Thyroid gland (tissue), 4 donors: ENCODE data around the gene RNASE4. TPM values are rescaled to one million over a fixed set of nuclear protein-coding genes. Genes with fewer than 3 reads are reported as not detected.

Experiments
- DNase-seq, 2 donors: peaks; one replicate each; pipeline ENCODE4 v3.0.0-alpha.2; 2019
- H3K27ac ChIP-seq, 3 donors: fragments of 200-600 bp; sonication (generic); 1 replicate in 2 of 3; 2 replicates in 1 of 3; pipeline ENCODE4 v1.5.1; 2016 to 2019; ENCODE audit warnings: mild to moderate bottlenecking in 1 of 3, moderate library complexity in 1 of 3
- H3K27me3 ChIP-seq: fragments of 200-600 bp; sonication (generic); one replicate; pipeline ENCODE4 v1.5.1; 2019
- H3K36me3 ChIP-seq, 2 donors: fragments of 200-600 bp; sonication (generic); one replicate each; pipeline ENCODE4 v1.5.1; 2016 to 2019
- H3K4me1 ChIP-seq, 2 donors: fragments of 200-600 bp; sonication (generic); one replicate each; pipeline ENCODE4 v1.5.1; 2017 to 2019
- H3K4me3 ChIP-seq, 3 donors: fragments of 200-600 bp; sonication (generic); replicated peaks in 1 of 3; 1 replicate in 2 of 3; 2 replicates in 1 of 3; pipeline ENCODE4 v1.5.1; 2016; ENCODE audit warnings: mild to moderate bottlenecking in 1 of 3
- H3K9me3 ChIP-seq: fragments of 200-600 bp; sonication (generic); one replicate; pipeline ENCODE4 v1.5.1; 2017
- CTCF ChIP-seq, 6 experiments: fragments of 200-600 bp in 3 of 6; fragments of 450-650 bp in 3 of 6; sonication (generic) in 3 of 6; IDR thresholded peaks; one replicate each; pipeline ENCODE4 v1.5.1; 2016 to 2019; ENCODE audit warnings: antibody characterized with exemption in 6 of 6, mild to moderate bottlenecking in 2 of 6, inconsistent platforms in 1 of 6, moderate library complexity in 1 of 6
- POLR2A ChIP-seq, 2 donors: fragments of 450-650 bp; IDR thresholded peaks; one replicate each; pipeline ENCODE4 v1.6.1; 2017; ENCODE audit warnings: antibody characterized with exemption in 2 of 2, mild to moderate bottlenecking in 2 of 2, moderate library complexity in 1 of 2
- WGBS, 2 donors: methylation state at CpG; one replicate each; pipeline ENCODE4 v1.1.5; 2017; 5-methylcytosine and 5-hydroxymethylcytosine counted together
- intact Hi-C: fragments of 100-400 bp; cut with DNase I; formaldehyde crosslinking; loops from one replicate; pipeline ENCODE4 v1.15.1; 2023
- total RNA-seq, 4 donors: library from RNA; depleted of rRNA; stranded (reverse); fragments of >200 nt; gene quantifications; one replicate each; pipeline ENCODE4 v1.2.3, GENCODE V29; 2016

RNASE4 gene
- total RNA-seq, 4 donors from 2014 or later: 15.5 to 58.9 (median 45.8) TPM

- intact Hi-C loops: no loop called here
- Histone ChIP-seq H3K9me3 (no peaks in the 10 kb centered on the region), H3K27me3 (no peaks in the 10 kb centered on the region), H3K36me3 (no peaks in the 10 kb centered on the region), H3K4me1 (peaks cover 0 to 13% of the 10 kb centered on the region in 2 donors), H3K27ac (no peak overlapping the region), H3K4me3 (no peak overlapping the region)
- 44 to 60% methylated on average over 2 of the region's 2 CpGs for WGBS, 2 donors
- DNase-seq: peak; percentile 44 to 49
- TF ChIP-seq CTCF (IDR thresholded peaks at IDR 0.05) (no peak), POLR2A (IDR thresholded peaks at IDR 0.05) (no peak)
Measured at GRCh38 chr14:20707622-20708021, 23.3 kb downstream of the RNASE4 start.

- intact Hi-C loops: no loop called here
- Histone ChIP-seq H3K4me3 (no peak overlapping the region), H3K27ac (no peak overlapping the region), H3K27me3 (no peaks in the 10 kb centered on the region), H3K36me3 (no peaks in the 10 kb centered on the region), H3K4me1 (peaks cover 0 to 20% of the 10 kb centered on the region in 2 donors), H3K9me3 (no peaks in the 10 kb centered on the region)
- TF ChIP-seq CTCF (IDR thresholded peaks at IDR 0.05): no peak
- no peak for TF ChIP-seq POLR2A (IDR thresholded peaks at IDR 0.05)
- 56 to 67% methylated on average over 4 of the region's 4 CpGs for WGBS, 2 donors
- no peak for DNase-seq
Measured at GRCh38 chr14:20711261-20711660, 26.9 kb downstream of the RNASE4 start.

- H3K4me1 ChIP-seq: peaks cover 0 to 20% of the 10 kb centered on the region in 2 donors
- H3K9me3 ChIP-seq: no peaks in the 10 kb centered on the region
- intact Hi-C loops: no loop called here
- no peak for DNase-seq
- no peaks in the 10 kb centered on the region for H3K36me3 ChIP-seq
- H3K27ac ChIP-seq: no peak overlapping the region
- 74 to 84% methylated on average over 4 of the region's 4 CpGs for WGBS, 2 donors
- TF ChIP-seq POLR2A (IDR thresholded peaks at IDR 0.05) (no peak), CTCF (IDR thresholded peaks at IDR 0.05) (no peak)
- no peak overlapping the region for H3K4me3 ChIP-seq
- no peaks in the 10 kb centered on the region for H3K27me3 ChIP-seq
Measured at GRCh38 chr14:20711685-20712084, 27.3 kb downstream of the RNASE4 start.

- DNase-seq: no peak
Measured at GRCh38 chr14:20712904-20713303, 28.5 kb downstream of the RNASE4 start.

More at GRCh38 chr14:20712904-20713303, 28.5 kb downstream of the RNASE4 start:
- Histone ChIP-seq H3K36me3 (no peaks in the 10 kb centered on the region), H3K27me3 (no peaks in the 10 kb centered on the region), H3K4me1 (peaks cover 0 to 10% of the 10 kb centered on the region in 2 donors), H3K27ac (no peak overlapping the region), H3K4me3 (no peak overlapping the region), H3K9me3 (no peaks in the 10 kb centered on the region)
- TF ChIP-seq POLR2A (IDR thresholded peaks at IDR 0.05) (no peak), CTCF (IDR thresholded peaks at IDR 0.05) (no peak)
- intact Hi-C loops: no loop called here
- WGBS, 2 donors: 30 to 32% methylated on average over 2 of the region's 2 CpGs
